Fibroblast of skin of scalp (primary cell): ENCODE measurements around the gene CTNNBIP1. TPM values are rescaled to one million over a fixed set of nuclear protein-coding genes. Genes with fewer than 3 reads are reported as not detected.
"Not testable (repeated sequence)": the region's sequence is repeated elsewhere in the genome, so short reads cannot be mapped to it uniquely, and the experiment has no call there.

Source experiments
- DNase-seq: peaks from one replicate; pipeline ENCODE4 v3.0.0-alpha.2; 2013
- polyA plus RNA-seq, 2 experiments: library from polyadenylated mRNA; unstranded; fragments of 120-200 nt; gene quantifications; one replicate each; pipeline ENCODE4 v1.2.1, GENCODE V29; 2013; ENCODE audit not compliant: insufficient read length in 2 of 2

The CTNNBIP1 gene, protein sequence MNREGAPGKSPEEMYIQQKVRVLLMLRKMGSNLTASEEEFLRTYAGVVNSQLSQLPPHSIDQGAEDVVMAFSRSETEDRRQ
- 25.1 TPM for polyA plus RNA-seq (2013, experiment 1 of 2; ENCODE audit: insufficient read length)
- polyA plus RNA-seq (2013, experiment 2 of 2; ENCODE audit: insufficient read length): 22.1 TPM

GRCh38 chr1:9910076-9910422 lies at the start of gene CTNNBIP1:
TSS of gene CTNNBIP1 (minus strand) at chr1:9910269. CDS start at chr1:9872064, 38,205 bp downstream.
- DNase-seq: no peak

DNA sequence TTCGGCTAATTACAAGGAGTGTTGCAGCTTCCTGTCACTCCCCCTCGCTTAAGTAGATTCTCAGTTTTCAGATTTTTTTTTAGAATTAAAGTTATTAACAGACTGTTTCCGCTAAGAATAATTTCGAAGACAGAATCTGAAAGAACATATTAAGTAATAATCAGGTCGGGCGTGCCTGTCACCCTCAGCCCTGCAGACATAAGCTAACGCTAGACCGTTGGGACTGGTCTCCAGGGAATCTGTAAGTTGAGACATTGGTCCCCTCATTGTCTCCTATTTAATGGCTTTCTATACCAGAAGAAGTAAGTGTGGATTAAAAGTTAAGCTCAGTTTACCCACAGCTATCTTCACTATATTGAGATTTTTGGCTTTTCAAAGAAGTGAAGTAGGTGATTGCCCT lies 47.7 kb upstream of the CTNNBIP1 start:
- no peak for DNase-seq

- DNase-seq: no peak
These were observed 36.2 kb upstream of the CTNNBIP1 start for GRCh38 chr1:9946315-9946714.

DNA sequence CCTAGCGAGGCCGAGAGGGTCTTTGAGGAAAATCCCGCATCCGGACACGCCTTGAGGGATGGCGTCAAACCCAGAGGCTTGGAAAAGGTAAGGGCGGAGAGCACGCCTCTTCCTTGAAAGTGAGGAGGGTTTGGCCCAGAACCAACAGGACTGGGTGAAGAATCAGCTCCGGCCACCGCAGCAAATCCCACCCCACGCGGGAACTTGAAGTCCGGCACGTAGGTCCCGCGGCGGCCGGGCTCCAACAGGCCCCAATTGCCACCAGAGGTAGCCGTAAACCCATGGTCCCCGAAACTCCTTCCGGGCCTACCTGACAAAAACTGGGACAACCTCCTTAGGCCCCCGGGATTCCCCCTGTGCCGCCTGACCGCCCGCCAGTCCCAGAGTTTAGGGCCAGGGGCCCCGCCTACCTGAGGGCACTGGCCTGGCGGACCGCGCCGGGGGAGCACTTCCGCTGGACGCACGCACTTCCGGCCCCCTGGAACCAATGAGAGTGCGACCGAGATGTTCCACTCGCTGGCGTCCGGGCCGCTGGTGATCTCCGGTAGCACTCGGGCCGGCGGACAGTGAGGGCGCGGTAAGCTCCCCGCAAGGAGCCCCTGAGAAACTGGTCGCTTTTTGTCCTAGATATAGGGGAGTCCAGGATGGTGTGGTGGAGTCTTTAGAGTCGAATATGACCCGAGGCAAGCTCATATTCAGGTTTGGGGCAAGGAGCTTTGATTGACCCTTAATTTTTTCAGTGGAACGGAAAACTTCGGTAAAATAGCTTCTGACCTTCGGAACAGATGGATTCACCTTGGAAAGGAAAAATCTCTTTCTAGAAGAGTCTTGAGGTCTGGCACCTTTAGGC lies 33.1 kb upstream of the CTNNBIP1 start, which contains the start of the genes LZIC and NMNAT1:
LZIC (minus strand) TSS at position 453 of the 850 bp plus-strand sequence. CDS start 6,772 bp downstream, outside the sequence.
NMNAT1 (plus strand) TSS at position 537 of the 850 bp plus-strand sequence. CDS start 28,599 bp downstream, outside the sequence.
- DNase-seq: peak; percentile 93

DNA sequence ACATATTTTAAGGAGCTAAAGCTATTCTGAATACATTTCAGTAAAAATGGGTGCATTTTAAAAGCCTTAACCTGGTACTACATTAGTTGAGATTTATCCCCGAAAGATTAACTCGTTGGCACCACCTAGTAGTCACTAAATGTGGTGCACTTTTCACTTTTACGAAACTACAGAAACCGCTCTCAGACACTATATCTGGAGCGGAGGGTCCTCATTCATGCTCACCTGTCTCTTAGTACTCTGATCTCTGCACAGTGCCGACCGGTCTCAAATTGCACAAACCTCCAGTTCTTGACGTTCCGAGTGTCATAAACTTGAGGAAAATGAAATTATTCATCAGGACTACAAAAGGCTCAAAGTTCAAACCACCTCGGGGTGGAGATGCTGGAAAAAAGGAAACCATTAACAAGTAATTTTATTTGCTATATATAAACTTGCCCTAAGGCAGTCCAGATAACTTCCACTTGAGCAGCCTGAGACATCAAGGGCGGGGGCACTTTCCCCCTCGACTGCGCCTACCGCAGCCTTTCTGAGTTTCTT lies 32.4 kb upstream of the CTNNBIP1 start:
- DNase-seq: peak; percentile 63

DNA sequence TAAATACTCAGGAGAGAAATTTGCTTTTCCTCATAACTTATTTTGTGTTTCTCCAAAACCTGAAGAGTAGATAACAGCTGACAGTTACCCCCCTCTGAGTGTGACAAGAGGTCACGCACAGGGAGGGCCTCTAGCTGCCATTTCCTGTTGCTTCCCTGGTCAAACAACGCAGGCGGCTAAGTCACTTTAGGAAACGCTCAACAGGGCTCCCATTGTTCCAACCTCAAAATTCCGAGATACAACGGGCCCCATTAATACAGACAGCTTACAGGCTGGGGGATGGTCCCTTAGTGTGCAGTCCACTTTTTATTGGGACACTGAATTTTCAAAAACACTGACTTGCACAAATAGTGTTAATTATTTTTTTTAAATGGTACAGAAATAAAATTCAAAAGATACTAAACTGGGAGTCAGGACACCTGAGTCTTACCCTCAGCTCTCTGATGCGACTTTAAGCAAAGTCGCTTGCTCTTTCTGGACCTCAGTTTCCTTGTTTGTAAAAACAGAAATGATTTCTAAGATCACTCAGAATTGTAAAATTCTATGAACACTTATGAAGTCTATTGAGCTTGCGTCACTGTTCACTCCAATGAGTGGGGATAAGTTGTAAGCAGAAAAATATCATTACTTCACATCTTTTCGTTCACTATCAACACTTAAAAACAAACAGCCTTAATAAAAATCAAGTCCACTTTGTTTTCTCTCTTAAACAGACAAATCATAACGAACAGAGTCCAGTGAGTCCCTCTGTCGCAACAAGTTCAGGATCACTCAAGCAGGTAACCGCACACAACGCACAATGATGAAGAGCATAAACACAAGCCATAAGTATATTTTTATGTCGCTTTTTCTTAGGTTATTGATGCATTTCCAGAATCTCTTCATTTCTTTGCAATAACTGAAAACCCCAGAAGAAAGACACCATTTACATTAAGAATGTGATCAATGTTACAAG lies 19.6 kb upstream of the CTNNBIP1 start:
- DNase-seq: no peak

GRCh38 chr1:9927259-9927658 lies 17.2 kb upstream of the CTNNBIP1 start:
- DNase-seq: no peak

DNA sequence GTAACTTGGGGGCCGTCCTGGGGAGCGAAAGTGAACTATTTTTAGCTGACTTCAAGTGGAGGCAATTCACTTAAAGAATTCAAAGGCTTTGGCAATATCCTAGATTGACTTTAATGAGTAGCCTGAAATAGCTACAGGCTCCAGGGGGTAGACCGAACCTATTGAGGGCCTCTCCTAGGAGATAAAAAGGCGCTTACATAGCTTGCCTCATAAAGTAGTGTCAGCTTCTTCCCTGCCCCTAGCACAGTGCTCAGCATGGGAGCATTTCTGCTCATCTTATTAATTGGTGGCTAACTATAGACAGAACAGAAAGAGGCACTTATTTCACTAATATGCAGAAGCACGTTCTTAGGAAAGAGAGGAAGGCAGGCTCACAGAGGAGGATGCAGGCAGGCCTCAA lies 12.3 kb upstream of the CTNNBIP1 start:
- no peak for DNase-seq

- DNase-seq: no peak
These were observed 10.5 kb upstream of the CTNNBIP1 start for GRCh38 chr1:9920606-9921005.

GRCh38 chr1:9917901-9918300 lies 7.8 kb upstream of the CTNNBIP1 start:
- DNase-seq: no peak

DNA sequence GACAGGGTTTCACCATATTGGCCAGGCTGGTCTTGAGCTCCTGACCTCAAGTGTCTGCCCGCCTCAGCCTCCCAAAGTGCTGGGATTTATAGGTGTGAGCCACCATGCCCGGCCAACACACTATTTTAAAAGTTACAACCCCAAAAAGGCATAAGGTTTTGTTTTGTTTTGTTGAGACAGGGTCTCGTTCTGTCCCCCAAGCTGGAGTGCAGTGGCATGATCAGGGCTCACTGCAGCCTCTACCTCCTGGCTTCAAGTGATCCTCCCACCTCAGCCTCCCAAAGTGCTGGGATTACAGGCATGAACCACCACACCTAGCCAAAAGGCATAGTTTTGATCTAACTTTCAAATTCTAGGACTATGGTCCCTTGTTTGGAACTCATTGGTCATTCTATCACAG lies 7.4 kb upstream of the CTNNBIP1 start:
- not testable (repeated sequence) for DNase-seq

DNA sequence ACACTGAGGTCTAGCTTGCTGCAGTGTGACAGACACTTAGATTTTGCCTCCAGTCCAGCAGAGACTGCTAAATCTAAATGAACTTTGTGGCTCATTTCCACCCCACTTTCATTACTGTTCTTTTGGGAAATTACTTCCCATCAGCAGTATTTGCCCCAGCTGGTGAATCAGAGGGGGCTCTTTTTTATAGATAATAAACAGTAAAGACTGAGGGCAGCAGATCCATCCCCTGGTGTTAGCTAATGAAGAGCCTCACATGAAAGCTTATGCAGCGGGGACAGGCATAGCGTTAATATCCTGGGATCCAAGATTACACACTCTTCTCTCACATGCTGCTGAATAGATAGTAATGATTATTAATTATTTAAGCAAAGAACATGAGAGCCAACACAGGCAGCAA lies 6.4 kb upstream of the CTNNBIP1 start:
- DNase-seq: no peak

DNA sequence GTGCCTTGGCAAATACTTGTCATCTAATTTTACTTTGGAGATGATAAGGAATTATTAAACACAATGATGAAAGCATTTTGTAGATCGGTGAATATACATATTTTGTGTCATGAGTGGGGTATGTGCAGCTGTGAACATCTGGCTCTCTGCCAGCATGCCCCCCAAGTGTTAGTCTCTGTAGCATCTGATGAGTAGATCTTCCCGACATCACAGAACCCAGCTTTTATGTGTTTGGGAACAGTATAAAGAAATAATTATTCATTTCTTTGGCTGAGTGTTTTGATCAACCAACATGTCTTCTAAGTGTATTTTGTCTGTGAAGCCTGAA lies 4.5 kb upstream of the CTNNBIP1 start:
- DNase-seq: no peak

DNA sequence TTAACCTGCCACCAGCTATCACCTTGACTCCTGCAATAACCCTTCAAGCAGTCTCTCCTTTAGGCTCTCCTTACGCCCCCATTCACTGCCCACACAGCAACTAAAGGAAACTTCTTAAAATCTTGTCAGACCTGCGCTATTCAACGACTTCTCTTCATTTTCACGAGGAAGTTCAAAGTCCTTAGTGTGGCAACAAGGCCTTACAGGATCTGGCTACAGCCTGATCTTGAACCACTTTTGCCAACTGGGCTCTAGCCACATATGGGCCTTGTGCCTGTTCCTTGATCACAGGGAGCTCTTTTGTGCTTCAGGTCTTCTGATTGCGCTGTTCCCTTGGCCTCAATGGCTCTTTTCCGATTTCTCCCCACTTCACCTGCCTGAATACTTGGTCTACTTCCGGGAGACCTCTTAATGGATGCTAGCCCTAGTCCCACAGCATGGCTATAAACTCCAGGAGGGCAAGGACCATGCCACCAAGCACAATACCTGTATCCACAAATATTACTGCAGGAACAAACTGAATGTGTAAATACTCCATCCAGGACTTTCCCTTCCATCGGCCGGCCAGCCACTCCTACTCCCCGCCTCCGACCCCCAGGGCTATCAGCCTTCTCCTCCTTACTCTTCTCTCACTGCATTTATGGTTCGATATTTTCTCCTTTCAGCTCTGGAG lies 2.3 kb upstream of the CTNNBIP1 start:
- DNase-seq: no peak

- DNase-seq: peak; percentile 99
These were observed 532 bp upstream of the CTNNBIP1 start for GRCh38 chr1:9910423-9911178.

GRCh38 chr1:9909234-9910046 lies 629 bp downstream of the CTNNBIP1 start:
- no peak for DNase-seq

GRCh38 chr1:9908871-9909233 lies 1.2 kb downstream of the CTNNBIP1 start:
- DNase-seq: no peak

GRCh38 chr1:9907441-9907840 lies 2.6 kb downstream of the CTNNBIP1 start:
- DNase-seq: no peak

DNA sequence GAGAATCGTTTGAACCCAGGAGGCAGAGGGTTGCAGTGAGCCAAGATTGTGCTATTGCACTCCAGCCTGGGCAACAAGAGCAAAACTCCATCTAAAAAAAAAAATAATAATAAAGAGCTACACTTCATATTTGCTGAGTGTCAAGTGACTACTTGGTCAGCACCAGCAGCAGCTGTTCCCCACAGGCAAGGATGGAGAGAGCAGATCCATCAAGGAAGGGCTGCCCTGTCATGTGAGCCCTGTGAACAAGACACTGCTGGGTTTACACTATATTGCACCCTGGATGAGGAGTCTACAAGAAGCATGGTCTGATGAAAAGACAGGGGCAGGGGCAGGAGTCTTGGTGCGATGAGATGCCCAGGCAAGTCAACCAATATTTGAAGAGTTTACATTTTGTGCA lies 3.6 kb downstream of the CTNNBIP1 start:
- no peak for DNase-seq

DNA sequence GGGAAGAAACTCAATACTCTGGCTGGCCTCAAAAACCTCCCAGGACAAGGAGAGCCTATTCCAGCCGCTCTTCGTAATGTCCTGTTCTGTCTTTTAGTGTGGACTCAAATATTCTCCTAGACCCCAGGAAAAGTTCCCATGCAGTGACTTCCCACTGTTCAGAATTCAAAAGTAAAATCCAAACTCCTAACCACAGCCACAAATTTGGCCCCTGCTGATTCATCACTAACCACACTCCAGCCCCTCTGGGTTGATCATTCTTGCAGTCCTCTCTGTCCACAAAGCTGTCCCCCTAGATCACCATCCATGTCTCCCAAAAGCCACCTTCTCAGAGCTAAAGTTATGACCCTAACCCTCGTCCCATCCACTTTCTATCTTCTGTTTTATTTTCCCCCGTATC lies 5.1 kb downstream of the CTNNBIP1 start:
- DNase-seq: peak; percentile 69

GRCh38 chr1:9904596-9904995 lies 5.5 kb downstream of the CTNNBIP1 start:
- DNase-seq: peak; percentile 67
